Keratinocyte (primary cell): Measurements from ENCODE around the gene HBQ1. TPM values are rescaled to one million over a fixed set of nuclear protein-coding genes. Genes with fewer than 3 reads are reported as not detected.
"Not testable (repeated sequence)": the region's sequence is repeated elsewhere in the genome, so short reads cannot be mapped to it uniquely, and the experiment has no call there.

Experiments
- DNase-seq: peaks from one replicate; pipeline ENCODE4 v3.0.0-alpha.2; 2011; ENCODE audit warnings: low read depth, missing footprints, low spot score
- FAIRE-seq: peaks from 2 replicates; lab custom pipeline; 2011; peaks lifted over from hg19 to GRCh38; lab: Jason Lieb, UNC
- H2AFZ ChIP-seq: 2 replicates; pipeline ENCODE4 v1.6.0; 2012; ENCODE audit warnings: low read length, control low read depth, inconsistent platforms; ENCODE audit not compliant: control insufficient read depth
- H3K27ac ChIP-seq: 2 replicates; pipeline ENCODE4 v1.5.1; 2011; ENCODE audit warnings: low read length; ENCODE audit not compliant: control insufficient read depth, insufficient read depth
- H3K27me3 ChIP-seq: 3 replicates; pipeline ENCODE4 v1.6.0; 2011; ENCODE audit warnings: low read length; ENCODE audit not compliant: control insufficient read depth, insufficient read depth; ENCODE audit errors: extremely low read depth
- H3K36me3 ChIP-seq, 2 experiments: 2 replicates in 1 of 2; 3 replicates in 1 of 2; pipeline ENCODE4 v1.5.1; 2011; ENCODE audit warnings: low read length in 2 of 2, mild to moderate bottlenecking in 1 of 2; ENCODE audit not compliant: control insufficient read depth in 2 of 2, insufficient read depth in 2 of 2; ENCODE audit errors: extremely low read depth in 1 of 2
- H3K4me1 ChIP-seq: 3 replicates; pipeline ENCODE4 v1.5.1; 2011; ENCODE audit warnings: low read length; ENCODE audit not compliant: control insufficient read depth, insufficient read depth; ENCODE audit errors: extremely low read depth
- H3K4me2 ChIP-seq: 3 replicates; pipeline ENCODE4 v1.6.0; 2011; ENCODE audit warnings: low read depth, low read length; ENCODE audit not compliant: control insufficient read depth, insufficient read depth; ENCODE audit errors: extremely low read depth
- H3K4me3 ChIP-seq, 3 experiments: fragments of 200-600 bp in 1 of 3; sonication (generic) in 1 of 3; 2 replicates in 2 of 3; 3 replicates in 1 of 3; pipeline ENCODE4 v1.5.1; 2011 to 2016; ENCODE audit warnings: low read length in 3 of 3, mild to moderate bottlenecking in 3 of 3, control low read depth in 2 of 3, inconsistent platforms in 1 of 3, low read depth in 1 of 3, mixed read lengths in 1 of 3, mixed run types in 1 of 3, moderate library complexity in 1 of 3; ENCODE audit not compliant: control insufficient read depth in 2 of 3, insufficient read depth in 2 of 3; ENCODE audit errors: extremely low read depth in 1 of 3
- H3K79me2 ChIP-seq: 2 replicates; pipeline ENCODE4 v1.6.0; 2012; ENCODE audit warnings: low read length; ENCODE audit not compliant: control insufficient read depth, insufficient read depth
- H3K9ac ChIP-seq: 3 replicates; pipeline ENCODE4 v1.6.0; 2011; ENCODE audit warnings: low read length; ENCODE audit not compliant: control insufficient read depth, insufficient read depth; ENCODE audit errors: extremely low read depth
- H3K9me1 ChIP-seq: 3 replicates; pipeline ENCODE4 v1.6.0; 2011; ENCODE audit warnings: low read length; ENCODE audit not compliant: control insufficient read depth, insufficient read depth; ENCODE audit errors: extremely low read depth
- H3K9me3 ChIP-seq: 2 replicates; pipeline ENCODE4 v1.5.1; 2012; ENCODE audit warnings: low read depth, low read length; ENCODE audit not compliant: control insufficient read depth
- H4K20me1 ChIP-seq: 3 replicates; pipeline ENCODE4 v1.6.0; 2011; ENCODE audit warnings: low read length; ENCODE audit not compliant: control insufficient read depth, insufficient read depth; ENCODE audit errors: extremely low read depth
- EZH2 ChIP-seq: IDR thresholded peaks from one replicate; pipeline ENCODE4 v1.6.1; 2012; ENCODE audit warnings: inconsistent platforms, mild to moderate bottlenecking, low read length, moderate library complexity
- dilution Hi-C: fragments of 300-500 bp; cut with MboI; formaldehyde crosslinking; loops from one replicate; pipeline ENCODE4 v1.7.0; 2020; ENCODE audit warnings: low sequenced_read_pairs; ENCODE audit not compliant: extremely low pct_ligation_motif_present
- polyA plus RNA-seq, 5 experiments: library from polyadenylated mRNA; depleted of rRNA in 3 of 5; stranded (reverse) in 3 of 5; stranded (forward) in 1 of 5; unstranded in 1 of 5; fragments of >200 nt; gene quantifications; 1 replicate in 1 of 5; 2 replicates in 3 of 5; 3 replicates in 1 of 5; pipeline versions ENCODE4 v1.2.1 to v1.2.3, GENCODE V29; 2011 to 2012; ENCODE audit warnings: missing spikeins in 2 of 5, low read depth in 1 of 5, low replicate concordance in 1 of 5
- TF ChIP-seq, protein P1 (sequence below), 3 experiments: IDR thresholded peaks in 1 of 3; conservative IDR thresholded peaks in 1 of 3; optimal IDR thresholded peaks in 1 of 3; 2 replicates in 2 of 3; 3 replicates in 1 of 3; pipeline versions ENCODE3 to v1.5.1; 2011; ENCODE audit warnings: low read length in 3 of 3, mild to moderate bottlenecking in 3 of 3, moderate library complexity in 2 of 3, control low read depth in 1 of 3, inconsistent platforms in 1 of 3; ENCODE audit not compliant: insufficient read depth in 2 of 3; ENCODE audit errors: extremely low read depth in 1 of 3

Gene HBQ1
- polyA plus RNA-seq, 1 donor (not counting 4 experiments of a cell fraction or from before 2014, with no cell fraction given): 0.13 TPM

DNA sequence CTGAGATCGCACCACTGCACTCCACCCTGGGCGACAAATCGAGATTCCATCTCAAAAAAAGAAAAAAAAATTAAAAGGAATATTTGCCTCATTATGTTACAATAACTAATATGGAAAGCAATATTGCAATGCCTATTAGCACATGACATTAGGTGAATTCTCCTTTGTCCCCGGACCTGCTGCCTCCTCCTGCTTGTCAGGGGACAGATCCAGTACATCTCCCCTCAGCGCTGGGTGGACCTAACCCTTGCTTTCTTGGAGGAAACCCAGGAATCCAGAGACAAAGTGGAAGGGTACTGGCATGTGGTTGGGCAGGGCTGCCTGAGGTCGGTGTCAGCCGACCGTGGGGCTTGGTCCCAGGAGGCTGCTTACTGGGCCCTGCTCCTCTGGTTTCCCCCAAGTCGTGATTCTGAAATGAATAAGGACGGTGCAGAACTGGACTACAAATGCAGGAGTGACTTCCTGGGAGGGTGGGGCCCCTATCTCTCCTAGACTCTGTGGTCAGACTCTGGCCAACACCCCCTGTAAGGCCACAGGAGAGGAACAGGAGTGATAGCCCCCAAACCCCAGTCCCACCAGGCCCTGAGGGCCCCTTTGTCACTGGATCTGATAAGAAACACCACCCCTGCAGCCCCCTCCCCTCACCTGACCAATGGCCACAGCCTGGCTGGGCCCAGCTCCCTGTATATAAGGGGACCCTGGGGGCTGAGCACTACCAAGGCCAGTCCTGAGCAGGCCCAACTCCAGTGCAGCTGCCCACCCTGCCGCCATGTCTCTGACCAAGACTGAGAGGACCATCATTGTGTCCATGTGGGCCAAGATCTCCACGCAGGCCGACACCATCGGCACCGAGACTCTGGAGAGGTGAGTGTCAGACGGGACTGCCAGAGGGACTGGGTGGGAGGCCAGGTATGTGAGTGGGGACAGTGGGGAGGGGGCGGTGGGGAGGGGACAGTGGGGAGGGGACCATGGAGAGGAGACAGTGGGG lies 27.8 kb upstream of the HBQ1 start, which contains the start of gene HBZ:
TSS of gene HBZ (plus strand) at position 504 of the 988 bp plus-strand sequence. CDS start at position 770, 266 bp downstream.
- Histone ChIP-seq H3K9me1 (no peaks in the 10 kb centered on the region), H3K4me2 (no peak within 1 kb of the TSS), H3K9ac (no peak within 1 kb of the TSS), H3K79me2 (no peaks in the 10 kb centered on the region), H3K4me3 (no peak within 1 kb of the TSS), H3K36me3 (no peaks in the 10 kb centered on the region), H3K27ac (no peak within 1 kb of the TSS), H2AFZ (no peak within 1 kb of the TSS), H3K9me3 (no peaks in the 10 kb centered on the region), H3K27me3 (peaks cover 19% of the 10 kb centered on the region), H4K20me1 (no peaks in the 10 kb centered on the region), H3K4me1 (peaks cover 6% of the 10 kb centered on the region)
- DNase-seq (no peak), FAIRE-seq (no peak)
- TF ChIP-seq, protein P1, sequence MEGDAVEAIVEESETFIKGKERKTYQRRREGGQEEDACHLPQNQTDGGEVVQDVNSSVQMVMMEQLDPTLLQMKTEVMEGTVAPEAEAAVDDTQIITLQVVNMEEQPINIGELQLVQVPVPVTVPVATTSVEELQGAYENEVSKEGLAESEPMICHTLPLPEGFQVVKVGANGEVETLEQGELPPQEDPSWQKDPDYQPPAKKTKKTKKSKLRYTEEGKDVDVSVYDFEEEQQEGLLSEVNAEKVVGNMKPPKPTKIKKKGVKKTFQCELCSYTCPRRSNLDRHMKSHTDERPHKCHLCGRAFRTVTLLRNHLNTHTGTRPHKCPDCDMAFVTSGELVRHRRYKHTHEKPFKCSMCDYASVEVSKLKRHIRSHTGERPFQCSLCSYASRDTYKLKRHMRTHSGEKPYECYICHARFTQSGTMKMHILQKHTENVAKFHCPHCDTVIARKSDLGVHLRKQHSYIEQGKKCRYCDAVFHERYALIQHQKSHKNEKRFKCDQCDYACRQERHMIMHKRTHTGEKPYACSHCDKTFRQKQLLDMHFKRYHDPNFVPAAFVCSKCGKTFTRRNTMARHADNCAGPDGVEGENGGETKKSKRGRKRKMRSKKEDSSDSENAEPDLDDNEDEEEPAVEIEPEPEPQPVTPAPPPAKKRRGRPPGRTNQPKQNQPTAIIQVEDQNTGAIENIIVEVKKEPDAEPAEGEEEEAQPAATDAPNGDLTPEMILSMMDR (optimal IDR thresholded peaks at IDR 0.05 in 1 of 3, IDR thresholded peaks at IDR 0.05 in 1 of 3, conservative IDR thresholded peaks at IDR 0.05 in 1 of 3; ENCODE audit: extremely low read depth in 1 of 3, insufficient read depth in 2 of 3, low read length in 3 of 3): no peak
- TF ChIP-seq EZH2: no peak
- dilution Hi-C loops: no loop called here

DNA sequence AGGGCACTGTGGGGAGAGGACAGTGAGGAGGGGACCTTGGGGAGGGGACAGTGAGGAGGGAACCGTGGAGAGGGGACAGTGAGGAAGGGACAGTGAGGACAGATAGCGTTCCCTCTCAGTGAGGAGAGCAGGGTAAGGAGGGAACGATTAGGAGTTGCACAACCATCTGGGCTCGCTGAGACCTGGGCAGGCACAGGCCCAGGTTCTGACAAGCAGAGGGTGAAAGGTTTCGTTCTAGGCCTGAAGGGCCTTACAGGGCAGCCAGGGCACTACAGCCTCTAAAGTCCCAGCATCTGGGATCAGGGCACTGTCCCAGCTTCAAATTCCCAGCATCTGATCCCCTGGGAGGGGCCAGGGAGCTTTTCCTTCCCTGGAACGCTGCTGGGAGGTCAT lies 27.1 kb upstream of the HBQ1 start:
- FAIRE-seq, dilution Hi-C loops, H3K36me3 ChIP-seq, H3K9ac ChIP-seq, H3K27ac ChIP-seq, H3K4me3 ChIP-seq, DNase-seq, H3K9me3 ChIP-seq, H2AFZ ChIP-seq, H3K4me2 ChIP-seq, H3K79me2 ChIP-seq, H3K4me1 ChIP-seq, H4K20me1 ChIP-seq, H3K9me1 ChIP-seq: not testable (repeated sequence)
- peaks cover 19% of the 10 kb centered on the region for H3K27me3 ChIP-seq

DNA sequence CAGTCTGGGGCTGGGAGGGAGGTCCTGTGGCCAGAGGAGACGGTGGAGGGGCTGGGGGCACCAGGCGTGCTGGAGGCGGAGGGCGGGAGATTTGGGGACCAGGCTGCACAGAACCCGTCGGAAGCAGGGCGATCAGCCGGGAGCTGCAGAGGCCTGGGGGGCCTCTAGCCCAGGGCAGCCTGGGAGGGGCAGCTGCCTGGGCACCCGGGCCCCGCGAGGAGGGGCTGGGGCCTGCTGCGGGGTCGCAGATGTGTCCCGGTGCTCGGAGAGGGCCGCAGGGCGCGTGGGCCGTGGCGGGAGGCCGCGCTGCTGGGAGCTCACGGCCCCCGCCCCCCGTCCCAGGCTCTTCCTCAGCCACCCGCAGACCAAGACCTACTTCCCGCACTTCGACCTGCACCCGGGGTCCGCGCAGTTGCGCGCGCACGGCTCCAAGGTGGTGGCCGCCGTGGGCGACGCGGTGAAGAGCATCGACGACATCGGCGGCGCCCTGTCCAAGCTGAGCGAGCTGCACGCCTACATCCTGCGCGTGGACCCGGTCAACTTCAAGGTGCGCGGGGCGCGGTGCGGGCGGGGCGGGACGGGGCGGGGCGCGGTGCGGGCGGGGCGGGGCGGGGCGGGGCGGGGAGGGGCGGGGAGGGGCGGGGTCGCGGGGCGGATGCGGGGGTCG lies 26.6 kb upstream of the HBQ1 start:
- H3K9ac ChIP-seq, H2AFZ ChIP-seq, H3K9me3 ChIP-seq, H3K27ac ChIP-seq, H3K79me2 ChIP-seq, FAIRE-seq, dilution Hi-C loops, DNase-seq, H3K36me3 ChIP-seq, H3K4me2 ChIP-seq, H3K4me3 ChIP-seq, H3K9me1 ChIP-seq, H4K20me1 ChIP-seq, H3K4me1 ChIP-seq: not testable (repeated sequence)
- peaks cover 16% of the 10 kb centered on the region for H3K27me3 ChIP-seq
